HTERT RPE-1 (cell line): ENCODE data around the gene DYNC1LI1.
"Not testable (repeated sequence)": the region's sequence is repeated elsewhere in the genome, so short reads cannot be mapped to it uniquely, and the experiment has no call there.

Experiments
- in situ Hi-C: fragments of 300-500 bp; cut with MboI; formaldehyde crosslinking; loops from 4 replicates; pipeline ENCODE4 v1.14.3; 2020; ENCODE audit warnings: low sequenced_read_pairs

DYNC1LI1 gene

GRCh38 chr3:32540899-32541298 lies 29.8 kb downstream of the DYNC1LI1 start:
- in situ Hi-C loops, result no loop called here

GRCh38 chr3:32532434-32532833 lies 38.2 kb downstream of the DYNC1LI1 start:
- in situ Hi-C loops, result no loop called here

GRCh38 chr3:32531010-32531647 lies 39.5 kb downstream of the DYNC1LI1 start:
- in situ Hi-C loops, result no loop called here

GRCh38 chr3:32525720-32526119 lies 44.9 kb downstream of the DYNC1LI1 start:
- in situ Hi-C loops, result no loop called here

- in situ Hi-C loops, result no loop called here
Measured at GRCh38 chr3:32522682-32523081, 48.0 kb downstream of the DYNC1LI1 start.

- in situ Hi-C loops, result not testable (repeated sequence)
Measured at GRCh38 chr3:32518921-32519320, 51.7 kb downstream of the DYNC1LI1 start.

GRCh38 chr3:32516751-32517150 lies 53.9 kb downstream of the DYNC1LI1 start:
- in situ Hi-C loops, result not testable (repeated sequence)

- in situ Hi-C loops, result no loop called here
Measured at GRCh38 chr3:32511005-32511404, 59.7 kb downstream of the DYNC1LI1 start.

GRCh38 chr3:32510075-32510724 lies 60.5 kb downstream of the DYNC1LI1 start:
- in situ Hi-C loops, result no loop called here

- in situ Hi-C loops, result no loop called here
Measured at GRCh38 chr3:32508711-32509110, 61.9 kb downstream of the DYNC1LI1 start.

GRCh38 chr3:32506466-32506865 lies 64.2 kb downstream of the DYNC1LI1 start:
- in situ Hi-C loops, result no loop called here

- in situ Hi-C loops, result no loop called here
Measured at GRCh38 chr3:32502946-32503286, 67.7 kb downstream of the DYNC1LI1 start.

- in situ Hi-C loops, result no loop called here
Measured at GRCh38 chr3:32502118-32502945, 68.3 kb downstream of the DYNC1LI1 start, which contains the start of gene CMTM6. Gene CMTM6, minus strand, starts transcription at chr3:32502852. Its CDS starts 107 bp downstream, at chr3:32502745.

- in situ Hi-C loops, result no loop called here
Measured at GRCh38 chr3:32501783-32502117, 68.9 kb downstream of the DYNC1LI1 start.

- in situ Hi-C loops, result no loop called here
Measured at GRCh38 chr3:32500880-32501782, 69.5 kb downstream of the DYNC1LI1 start.

GRCh38 chr3:32500231-32500630 lies 70.4 kb downstream of the DYNC1LI1 start:
- in situ Hi-C loops, result no loop called here

GRCh38 chr3:32499585-32499984 lies 71.1 kb downstream of the DYNC1LI1 start:
- in situ Hi-C loops, result no loop called here

GRCh38 chr3:32498992-32499391 lies 71.7 kb downstream of the DYNC1LI1 start:
- in situ Hi-C loops, result no loop called here

- in situ Hi-C loops, result no loop called here
Measured at GRCh38 chr3:32498252-32498651, 72.4 kb downstream of the DYNC1LI1 start.

- in situ Hi-C loops, result no loop called here
Measured at GRCh38 chr3:32495609-32496008, 75.0 kb downstream of the DYNC1LI1 start.

GRCh38 chr3:32495085-32495484 lies 75.6 kb downstream of the DYNC1LI1 start:
- in situ Hi-C loops, result no loop called here
